Activated CD4-positive, alpha-beta T cell treated with anti-CD3 and anti-CD28 coated beads, Interleukin-2, amount 10 ng/mL, durations not matched to agents 7 days and 5 days (primary cell): ENCODE data around the gene TMEM119. TPM values are rescaled to one million over a fixed set of nuclear protein-coding genes. Genes with fewer than 3 reads are reported as not detected.
"Not testable (repeated sequence)": the region's sequence is repeated elsewhere in the genome, so short reads cannot be mapped to it uniquely, and the experiment has no call there.

Source experiments
- CTCF ChIA-PET: fragments of 350-600 bp; sonication (Branson Sonifier 250); formaldehyde crosslinking; loops from one replicate; lab custom pipeline; 2021; ENCODE audit warnings: antibody characterized with exemption; lab: Charles Lee
- POLR2A ChIA-PET: fragments of 350-600 bp; sonication (Branson Sonifier 250); formaldehyde crosslinking; loops from one replicate; lab custom pipeline; 2021; ENCODE audit warnings: antibody characterized with exemption; lab: Charles Lee
- DNase-seq: peaks from one replicate; pipeline ENCODE4 v3.0.0-alpha.2; 2020
- H3K27ac Mint-ChIP-seq: one replicate; pipeline ENCODE4 v1.8.0; 2021; ENCODE audit warnings: mild to moderate bottlenecking, moderate library complexity, mixed read lengths
- H3K27me3 Mint-ChIP-seq: one replicate; pipeline ENCODE4 v1.8.0; 2021; ENCODE audit warnings: mixed read lengths
- H3K36me3 Mint-ChIP-seq: one replicate; pipeline ENCODE4 v1.8.0; 2021; ENCODE audit warnings: low read depth, mixed read lengths
- H3K4me1 Mint-ChIP-seq: one replicate; pipeline ENCODE4 v1.8.0; 2021; ENCODE audit warnings: mixed read lengths
- H3K4me3 Mint-ChIP-seq: one replicate; pipeline ENCODE4 v1.8.0; 2021; ENCODE audit warnings: mild to moderate bottlenecking, moderate library complexity, mixed read lengths
- H3K9me3 Mint-ChIP-seq: one replicate; pipeline ENCODE4 v1.8.0; 2021; ENCODE audit warnings: mixed read lengths
- total RNA-seq, 2 experiments: library from RNA; stranded (reverse); gene quantifications; one replicate each; pipeline ENCODE4 v1.2.3, GENCODE V29; 2021

Gene TMEM119
- total RNA-seq, 2 experiments from 2014 or later, result 1.2 to 1.7 TPM

DNA sequence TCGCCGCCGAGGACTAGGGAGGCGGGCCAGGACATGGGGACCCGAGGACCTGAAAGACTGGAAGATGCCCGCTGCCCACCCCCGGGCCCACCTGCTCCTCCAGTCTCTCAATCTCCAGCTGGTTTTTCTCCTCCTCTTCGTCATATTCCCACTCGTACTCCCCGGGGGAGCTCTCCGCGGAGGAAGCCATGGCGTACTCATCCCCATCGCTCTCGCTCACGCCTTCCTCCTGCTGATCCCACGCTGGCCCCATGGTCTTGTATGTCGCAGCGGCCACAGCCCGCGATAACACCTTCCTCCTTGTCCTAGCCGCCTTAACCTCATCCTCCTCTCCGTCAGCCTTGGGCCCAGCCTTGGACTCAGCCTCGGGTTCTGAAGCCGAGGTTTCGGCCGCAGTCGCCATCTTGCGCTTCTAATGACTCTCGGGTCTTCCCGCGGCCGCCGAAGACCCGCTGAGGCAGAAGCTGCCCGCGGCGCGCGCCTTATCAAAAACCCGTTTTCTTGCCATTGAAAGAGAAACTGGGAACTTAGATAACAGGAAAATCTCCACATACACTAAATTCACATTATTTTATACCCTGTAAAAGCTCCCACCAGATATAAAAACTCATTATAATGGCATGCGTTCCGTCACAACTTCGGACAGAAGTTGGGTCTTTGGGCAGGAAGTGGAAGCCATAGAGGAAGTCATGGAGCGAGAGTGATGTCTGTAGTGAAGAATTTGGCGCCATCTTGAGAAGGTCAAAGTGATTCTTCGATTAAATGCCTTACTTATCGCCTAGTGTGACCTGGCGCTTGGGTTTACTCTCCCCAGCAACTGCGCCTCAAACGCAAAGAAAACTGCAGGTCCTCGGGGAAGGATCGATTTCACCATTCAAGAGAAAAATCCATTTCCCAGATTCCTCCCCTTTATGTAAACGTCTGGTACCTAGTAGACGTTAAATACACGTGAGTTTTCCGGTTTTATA, 36.8 kb downstream of the TMEM119 start, which contains the start of gene SART3:
SART3 (minus strand) TSS at position 422 of the 968 bp plus-strand sequence; CDS start at position 403, 19 bp downstream.
- Mint-ChIP-seq H3K9me3 (no peaks in the 10 kb centered on the region), H3K27ac (peak within 1 kb of the TSS; percentile 99), H3K27me3 (no peaks in the 10 kb centered on the region), H3K4me3 (peak within 1 kb of the TSS; percentile 100), H3K4me1 (peaks cover 69% of the 10 kb centered on the region), H3K36me3 (peaks cover 21% of the 10 kb centered on the region)
- ChIA-PET CTCF (interaction anchor here (0.6 to 11.9 kb wide), 9 partner anchors 11 to 540 kb away, joined by 3 to 105 read pairs (median 4); no protein-coding TSS in a partner anchor), POLR2A (interaction anchor here (0.6 kb wide), 1 partner anchor 29 kb away, joined by 4 read pairs; no protein-coding TSS in a partner anchor)
- peak; percentile 85 for DNase-seq

- peaks cover 17% of the 10 kb centered on the region for H3K36me3 Mint-ChIP-seq
- H3K9me3 Mint-ChIP-seq, result no peaks in the 10 kb centered on the region
- peak overlapping the region; percentile 99 for H3K27ac Mint-ChIP-seq
- POLR2A ChIA-PET, result no interaction called here
- peak overlapping the region; percentile 100 for H3K4me3 Mint-ChIP-seq
- H3K4me1 Mint-ChIP-seq, result peaks cover 69% of the 10 kb centered on the region
- DNase-seq, result no peak
- CTCF ChIA-PET, result interaction anchor here (1.0 to 11.9 kb wide), 4 partner anchors 11 to 541 kb away, joined by 3 to 105 read pairs (median 5); no protein-coding TSS in a partner anchor
- H3K27me3 Mint-ChIP-seq, result no peaks in the 10 kb centered on the region
Measured at GRCh38 chr12:108560321-108560721, 37.6 kb downstream of the TMEM119 start.

DNA sequence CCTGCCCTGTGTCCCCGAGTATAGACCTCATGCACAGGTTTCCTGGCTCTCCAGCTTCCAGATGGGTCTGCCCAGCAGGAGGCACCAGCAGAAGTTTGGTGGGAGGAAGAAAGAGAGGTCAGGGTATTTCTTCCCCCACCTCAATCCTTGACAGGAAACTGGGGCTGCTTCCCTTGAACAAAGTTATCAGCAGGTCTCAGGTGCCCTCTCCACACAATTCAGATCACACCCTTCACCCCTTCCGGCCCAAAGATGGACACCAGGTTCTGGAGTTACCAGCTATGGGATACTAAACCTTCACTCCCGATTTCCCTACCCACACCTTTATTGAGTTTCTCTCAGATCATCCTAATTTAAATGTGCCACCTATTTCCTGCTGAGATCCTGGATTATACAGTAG, 38.1 kb downstream of the TMEM119 start:
- Mint-ChIP-seq H3K27ac (peak overlapping the region; percentile 99), H3K4me3 (peak overlapping the region; percentile 100)

DNA sequence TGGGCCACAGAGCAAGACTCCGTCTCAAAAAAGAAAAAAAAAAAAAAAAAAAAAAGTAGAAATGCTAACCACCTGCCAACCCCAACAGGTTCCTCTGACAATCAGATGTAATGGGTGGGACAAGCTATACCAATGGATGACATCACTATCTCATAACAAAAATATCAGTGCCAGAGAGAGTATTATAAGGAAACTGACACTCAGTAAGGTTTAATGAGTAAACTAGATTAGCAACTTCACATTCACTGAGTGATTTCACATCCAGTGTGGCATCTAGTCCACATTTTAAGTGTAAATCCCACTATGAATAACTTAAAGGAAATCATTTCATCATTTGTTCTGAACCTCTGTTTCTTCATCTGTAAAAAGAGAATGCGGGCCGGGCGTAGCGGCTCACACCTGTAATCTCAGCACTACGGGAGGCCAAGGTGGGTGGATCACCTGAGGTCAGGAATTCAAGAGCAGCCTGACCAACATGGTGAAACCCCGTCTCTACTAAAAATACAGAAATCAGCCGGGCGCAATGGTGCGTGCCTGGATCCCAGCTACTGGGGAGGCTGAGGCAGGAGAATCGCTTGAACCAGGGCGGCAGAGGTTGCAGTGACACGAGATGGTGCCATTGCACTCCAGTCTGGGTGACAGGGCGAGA, 38.8 kb downstream of the TMEM119 start:
- Mint-ChIP-seq H3K27me3 (no peaks in the 10 kb centered on the region), H3K36me3 (peaks cover 16% of the 10 kb centered on the region), H3K9me3 (no peaks in the 10 kb centered on the region), H3K4me3 (peak overlapping the region; percentile 100), H3K27ac (peak overlapping the region; percentile 9), H3K4me1 (peaks cover 67% of the 10 kb centered on the region)
- no peak for DNase-seq
- POLR2A ChIA-PET, result no interaction called here
- CTCF ChIA-PET, result interaction anchor here (0.7 to 1.0 kb wide), 2 partner anchors 279 to 293 kb away, joined by 3 read pairs; no protein-coding TSS in a partner anchor

More for the DNA sequence above, 38.1 kb downstream of the TMEM119 start:
- peaks cover 17% of the 10 kb centered on the region for H3K36me3 Mint-ChIP-seq
- peaks cover 71% of the 10 kb centered on the region for H3K4me1 Mint-ChIP-seq
- no peaks in the 10 kb centered on the region for H3K27me3 Mint-ChIP-seq
- peak; percentile 15 for DNase-seq
- POLR2A ChIA-PET, result no interaction called here
- H3K9me3 Mint-ChIP-seq, result no peaks in the 10 kb centered on the region
- CTCF ChIA-PET, result interaction anchor here (0.7 to 1.4 kb wide), 3 partner anchors 11 to 293 kb away, joined by 3 to 4 read pairs (median 3); no protein-coding TSS in a partner anchor

DNA sequence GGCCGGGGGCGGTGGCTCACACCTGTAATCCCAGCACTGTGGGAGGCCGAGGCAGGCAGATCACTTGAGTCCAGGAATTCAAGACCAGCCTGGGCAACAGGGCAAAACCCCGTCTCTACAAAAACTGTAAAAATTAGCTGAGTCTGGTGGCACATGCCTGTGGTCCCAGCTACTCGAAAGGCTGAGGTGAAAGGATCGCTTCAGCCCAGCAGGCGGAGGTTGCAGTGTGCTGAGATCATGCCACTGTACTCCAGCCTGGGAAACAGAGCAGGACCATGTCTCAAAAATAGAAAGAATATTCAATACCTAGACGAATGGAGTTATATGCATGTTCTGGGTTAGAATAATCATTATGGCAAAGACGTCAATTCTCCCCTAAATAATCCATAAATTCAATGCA, 42.5 kb downstream of the TMEM119 start:
- peaks cover 22% of the 10 kb centered on the region for H3K36me3 Mint-ChIP-seq
- DNase-seq, H3K9me3 Mint-ChIP-seq, H3K4me3 Mint-ChIP-seq, POLR2A ChIA-PET, H3K27me3 Mint-ChIP-seq, H3K27ac Mint-ChIP-seq: not testable (repeated sequence)
- CTCF ChIA-PET, result interaction anchor here (1.2 kb wide), 1 partner anchor 21 kb away, joined by 6 read pairs; no protein-coding TSS in a partner anchor
- H3K4me1 Mint-ChIP-seq, result peaks cover 77% of the 10 kb centered on the region

- Mint-ChIP-seq H3K36me3 (peaks cover 26% of the 10 kb centered on the region), H3K4me1 (peaks cover 70% of the 10 kb centered on the region), H3K27me3 (no peaks in the 10 kb centered on the region), H3K27ac (no peak overlapping the region), H3K9me3 (no peaks in the 10 kb centered on the region), H3K4me3 (no peak overlapping the region)
- ChIA-PET POLR2A (no interaction called here), CTCF (no interaction called here)
- no peak for DNase-seq
Measured at GRCh38 chr12:108553799-108554198, 44.1 kb downstream of the TMEM119 start.

- CTCF ChIA-PET, result interaction anchor here (0.6 kb wide), 1 partner anchor 10 kb away, joined by 4 read pairs; no protein-coding TSS in a partner anchor
- H3K36me3 Mint-ChIP-seq, result peaks cover 26% of the 10 kb centered on the region
- POLR2A ChIA-PET, result interaction anchor here (0.6 kb wide), 1 partner anchor 276 kb away, joined by 3 read pairs; no protein-coding TSS in a partner anchor
- H3K4me3 Mint-ChIP-seq, result no peak overlapping the region
- H3K4me1 Mint-ChIP-seq, result peaks cover 54% of the 10 kb centered on the region
- no peak for DNase-seq
- H3K9me3 Mint-ChIP-seq, result no peaks in the 10 kb centered on the region
- H3K27ac Mint-ChIP-seq, result peak overlapping the region; percentile 61
- no peaks in the 10 kb centered on the region for H3K27me3 Mint-ChIP-seq
Measured at GRCh38 chr12:108551535-108551934, 46.3 kb downstream of the TMEM119 start.

DNA sequence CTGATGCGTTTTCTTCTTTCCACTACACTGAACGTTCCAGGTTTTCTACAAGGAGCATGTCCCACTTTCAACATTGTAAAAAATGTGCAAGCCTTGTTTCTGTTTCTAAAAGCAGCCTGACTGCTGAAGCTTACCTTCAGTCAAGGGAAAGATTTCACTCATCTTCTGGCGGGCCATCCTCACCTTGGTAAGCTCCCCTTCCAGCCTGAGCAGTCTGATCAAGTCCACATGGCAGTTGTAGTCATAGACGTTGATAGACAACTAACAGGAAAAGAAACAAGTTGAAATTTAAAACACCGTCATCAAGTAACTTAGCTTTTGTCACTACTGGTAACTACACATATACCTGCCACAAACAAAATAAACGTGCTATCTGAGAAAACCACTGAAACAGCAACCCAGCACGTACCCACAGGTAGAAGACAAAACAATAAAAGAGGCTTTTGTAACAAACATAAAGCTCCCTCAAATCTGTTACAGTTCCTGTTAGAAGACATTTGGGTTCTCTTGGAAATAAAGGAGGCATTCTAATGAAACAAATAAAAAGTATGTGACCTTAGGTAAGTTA, 48.8 kb downstream of the TMEM119 start:
- Mint-ChIP-seq H3K27ac (no peak overlapping the region), H3K4me1 (peaks cover 35% of the 10 kb centered on the region), H3K4me3 (no peak overlapping the region), H3K36me3 (peaks cover 36% of the 10 kb centered on the region), H3K9me3 (no peaks in the 10 kb centered on the region), H3K27me3 (no peaks in the 10 kb centered on the region)
- DNase-seq, result no peak
- CTCF ChIA-PET, result interaction anchor here (0.6 to 2.2 kb wide), 7 partner anchors 8 to 69 kb away, joined by 3 to 6 read pairs (median 4); no protein-coding TSS in a partner anchor
- POLR2A ChIA-PET, result no interaction called here

- peaks cover 41% of the 10 kb centered on the region for H3K36me3 Mint-ChIP-seq
- no peak overlapping the region for H3K27ac Mint-ChIP-seq
- CTCF ChIA-PET, result interaction anchor here (2.2 kb wide), 1 partner anchor 10 kb away, joined by 6 read pairs; no protein-coding TSS in a partner anchor
- H3K27me3 Mint-ChIP-seq, result no peaks in the 10 kb centered on the region
- no peaks in the 10 kb centered on the region for H3K9me3 Mint-ChIP-seq
- H3K4me3 Mint-ChIP-seq, result no peak overlapping the region
- POLR2A ChIA-PET, result no interaction called here
- DNase-seq, result no peak
- H3K4me1 Mint-ChIP-seq, result peaks cover 29% of the 10 kb centered on the region
Measured at GRCh38 chr12:108547686-108548085, 50.2 kb downstream of the TMEM119 start.

DNA sequence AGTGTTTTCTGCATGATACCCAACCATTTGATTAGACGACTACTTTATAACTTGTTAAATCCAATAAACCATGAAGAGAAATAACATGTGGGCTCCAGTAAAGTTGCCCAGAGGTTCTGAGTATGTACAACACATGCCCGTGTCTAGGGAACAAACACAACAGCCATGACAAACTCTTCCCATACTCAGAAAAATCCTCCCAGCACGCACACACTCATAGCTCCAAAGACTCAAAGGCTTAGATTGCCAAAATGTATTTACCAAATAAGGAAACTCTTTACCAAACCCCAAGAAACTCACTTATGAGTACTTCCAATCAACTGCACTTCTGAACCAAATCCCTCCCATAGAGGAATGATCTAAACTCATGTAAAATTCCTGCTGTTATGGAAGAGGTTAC, 54.2 kb downstream of the TMEM119 start:
- POLR2A ChIA-PET, result no interaction called here
- H3K27ac Mint-ChIP-seq, result no peak overlapping the region
- DNase-seq, result no peak
- H3K9me3 Mint-ChIP-seq, result no peaks in the 10 kb centered on the region
- peaks cover 52% of the 10 kb centered on the region for H3K36me3 Mint-ChIP-seq
- H3K4me1 Mint-ChIP-seq, result peaks cover 13% of the 10 kb centered on the region
- no peak overlapping the region for H3K4me3 Mint-ChIP-seq
- CTCF ChIA-PET, result no interaction called here
- H3K27me3 Mint-ChIP-seq, result no peaks in the 10 kb centered on the region

GRCh38 chr12:108542320-108542719, 55.6 kb downstream of the TMEM119 start:
- ChIA-PET POLR2A (no interaction called here), CTCF (no interaction called here)
- Mint-ChIP-seq H3K27ac (no peak overlapping the region), H3K36me3 (peaks cover 56% of the 10 kb centered on the region), H3K4me3 (no peak overlapping the region), H3K9me3 (no peaks in the 10 kb centered on the region), H3K27me3 (no peaks in the 10 kb centered on the region), H3K4me1 (peaks cover 13% of the 10 kb centered on the region)
- no peak for DNase-seq
